ENCODE measurements around the gene VIPAS39.

VIPAS39 gene

GRCh38 chr14:77478796-77479195 lies 21.4 kb upstream of the VIPAS39 start:
- no peak for TF ChIP-seq CTCF (conservative IDR thresholded peaks at IDR 0.05)
- no peak for TF ChIP-seq ZFX (IDR thresholded peaks at IDR 0.05)
- no peak overlapping the region for H3K27ac ChIP-seq

- no peak overlapping the region for H3K27ac ChIP-seq
- TF ChIP-seq CTCF (conservative IDR thresholded peaks at IDR 0.05) (no peak), ZFX (IDR thresholded peaks at IDR 0.05) (no peak)
These were observed 20.6 kb upstream of the VIPAS39 start for GRCh38 chr14:77478029-77478428.

GRCh38 chr14:77475432-77476115 lies 18.2 kb upstream of the VIPAS39 start:
- TF ChIP-seq ZFX (IDR thresholded peaks at IDR 0.05) (no peak), CTCF (conservative IDR thresholded peaks at IDR 0.05) (no peak)
- H3K27ac ChIP-seq = no peak overlapping the region

DNA sequence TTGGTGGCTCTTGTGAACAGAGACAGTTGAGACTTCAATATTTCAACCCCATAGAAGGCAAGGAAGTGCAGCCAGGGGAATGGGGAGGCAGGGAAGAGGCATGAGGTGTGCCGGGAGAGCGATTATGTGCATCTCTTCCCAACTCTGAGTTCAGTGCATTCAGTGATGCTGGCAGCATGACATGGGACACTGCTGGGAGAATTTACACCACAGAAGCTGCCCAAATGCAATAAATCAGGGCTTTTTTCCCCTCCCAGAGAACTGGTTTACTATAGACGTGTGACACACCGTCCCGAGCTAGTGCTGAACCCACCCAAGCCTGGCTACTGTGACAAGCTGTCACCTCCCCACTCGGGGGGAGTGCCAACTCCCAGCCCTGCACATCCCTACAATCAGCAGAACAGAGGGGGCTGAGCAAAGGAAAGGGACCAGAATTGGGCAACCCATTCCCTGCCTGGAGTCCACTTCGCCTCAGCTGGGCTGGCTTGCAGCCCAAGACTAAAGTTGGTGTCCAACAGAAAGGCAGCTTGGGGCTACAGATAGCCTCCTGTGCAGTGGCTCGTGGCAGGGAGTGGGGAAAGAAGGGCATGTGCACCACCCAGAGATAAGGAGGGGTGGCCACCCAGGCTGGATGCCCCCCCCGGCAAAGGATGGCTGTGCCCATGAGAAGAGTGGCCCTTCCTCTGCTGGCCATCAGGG lies 17.2 kb upstream of the VIPAS39 start:
- no peak overlapping the region for H3K27ac ChIP-seq
- no peak for TF ChIP-seq CTCF (conservative IDR thresholded peaks at IDR 0.05)
- no peak for TF ChIP-seq ZFX (IDR thresholded peaks at IDR 0.05)

DNA sequence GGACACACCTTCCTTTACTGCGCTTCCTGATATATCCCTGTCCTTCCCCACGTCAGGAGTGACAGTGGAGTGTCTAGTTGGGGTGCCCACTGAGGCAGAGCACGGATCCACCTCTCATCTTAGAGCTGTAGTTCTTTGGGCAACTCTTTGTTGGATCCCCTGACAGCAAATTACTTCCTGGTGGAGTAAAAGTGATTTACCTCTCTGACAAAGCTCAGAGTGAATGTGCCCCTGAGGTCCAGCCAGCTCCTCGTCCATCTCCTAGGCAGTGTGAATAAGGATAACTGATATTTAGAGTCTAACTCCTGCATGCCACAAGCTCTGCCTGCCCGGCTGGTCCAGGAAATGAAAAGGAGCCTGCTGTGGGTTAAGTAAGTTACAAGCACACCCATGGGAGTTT lies 16.5 kb upstream of the VIPAS39 start:
- H3K27ac ChIP-seq = no peak overlapping the region
- no peak for TF ChIP-seq ZFX (IDR thresholded peaks at IDR 0.05)
- no peak for TF ChIP-seq CTCF (conservative IDR thresholded peaks at IDR 0.05)

DNA sequence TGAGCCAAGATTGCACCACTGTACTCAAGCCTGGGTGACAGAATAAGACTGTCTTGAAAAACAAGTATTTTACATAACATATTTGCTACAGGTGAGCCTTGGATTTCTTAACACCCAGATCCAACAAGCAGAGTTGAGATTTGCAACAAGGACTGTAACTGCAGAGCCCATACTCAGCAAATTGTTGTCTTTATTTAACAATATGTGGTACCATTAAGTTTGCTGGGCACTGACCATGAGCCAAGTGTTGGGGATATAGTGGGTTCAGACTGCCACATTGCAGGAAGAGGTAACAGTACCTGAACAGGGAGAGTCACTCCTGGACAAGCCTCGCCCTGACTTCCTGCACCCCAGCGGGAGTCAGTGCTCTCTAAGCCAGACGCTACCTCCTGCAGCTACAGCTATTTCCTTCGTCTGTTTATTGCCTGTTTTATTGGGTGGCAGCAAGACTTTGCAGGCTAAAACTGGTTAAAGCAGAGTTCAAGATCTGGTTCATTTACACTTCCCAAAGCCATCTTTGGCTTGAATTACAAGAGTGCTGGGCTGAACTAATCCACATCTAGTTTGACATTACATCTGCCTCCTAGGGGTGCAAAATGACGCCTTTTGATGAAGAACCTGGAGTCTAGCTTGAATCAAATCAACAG lies 12.9 kb upstream of the VIPAS39 start:
- TF ChIP-seq CTCF (conservative IDR thresholded peaks at IDR 0.05) = no peak
- TF ChIP-seq ZFX (IDR thresholded peaks at IDR 0.05) = no peak
- no peak overlapping the region for H3K27ac ChIP-seq

DNA sequence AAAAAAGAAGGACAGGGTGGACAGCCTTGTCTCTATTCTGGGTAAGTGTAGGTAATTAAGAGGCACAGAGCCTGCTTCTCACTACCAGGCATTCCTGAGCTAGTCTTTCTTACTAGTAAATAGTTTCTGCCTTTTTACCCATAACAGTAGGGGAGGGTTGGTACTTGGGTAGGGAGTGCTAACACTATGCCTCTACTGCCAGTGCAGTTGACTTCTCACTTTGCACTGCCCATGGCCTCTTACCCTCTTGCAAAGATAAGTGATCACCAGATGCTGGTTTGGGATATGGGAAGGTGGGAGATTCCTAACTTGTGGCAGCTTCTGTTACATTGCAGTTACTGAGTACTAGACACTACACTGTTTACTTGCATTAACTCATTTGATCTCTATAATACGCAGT lies 12.1 kb upstream of the VIPAS39 start:
- TF ChIP-seq ZFX (IDR thresholded peaks at IDR 0.05) = no peak
- no peak for TF ChIP-seq CTCF (conservative IDR thresholded peaks at IDR 0.05)
- no peak overlapping the region for H3K27ac ChIP-seq
